Measurements from ENCODE around the gene ATXN1. TPM values are rescaled to one million over a fixed set of nuclear protein-coding genes. Genes with fewer than 3 reads are reported as not detected.

Gene ATXN1
- total and polyA plus RNA-seq, 2 experiments from 2014 or later, result 4.8 to 9.1 TPM

DNA sequence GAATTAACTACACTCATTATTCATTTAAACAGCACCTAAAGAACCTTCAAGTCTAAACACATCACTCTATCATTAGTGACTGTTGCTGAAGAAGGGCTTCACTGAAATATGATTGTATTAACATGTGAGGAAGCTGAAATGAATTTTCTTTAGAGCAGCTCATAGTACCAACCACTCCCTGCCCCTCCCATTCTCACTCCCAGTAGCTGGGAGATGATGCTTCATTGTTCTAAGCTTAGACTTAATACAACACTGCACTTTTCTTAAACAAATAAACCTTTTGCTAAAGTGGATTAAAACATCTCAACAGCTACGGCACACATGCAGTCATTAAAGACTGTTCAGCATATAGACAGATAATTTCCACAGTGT is 63.1 kb downstream of the ATXN1 start:
- Mint-ChIP-seq H3K36me3 (ENCODE audit: low read depth) (no peaks in the 10 kb centered on the region), H3K27ac (peak overlapping the region; percentile 32; the same call in 1 of the 2 replicates), H3K4me3 (no peak overlapping the region), H3K27me3 (ENCODE audit: insufficient read depth, low read depth, poor library complexity) (no peaks in the 10 kb centered on the region), H3K4me1 (peaks cover 26% of the 10 kb centered on the region), H3K9me3 (no peaks in the 10 kb centered on the region; the same call in 2 of the 3 replicates)
- no peaks in the 10 kb centered on the region for H3F3A ChIP-seq (replicated peaks; ENCODE audit: low read depth)
- no peaks in the 10 kb centered on the region for H3K79me2 ChIP-seq (replicated peaks; ENCODE audit: insufficient read depth)
- no peaks in the 10 kb centered on the region for H3K27me3 ChIP-seq (ENCODE audit: insufficient read depth)
- DNase-seq (ENCODE audit: low spot score), result no peak
- no peaks in the 10 kb centered on the region for H3K36me3 ChIP-seq (ENCODE audit: insufficient read depth)
- H3K27ac ChIP-seq (ENCODE audit: low read depth), result no peak overlapping the region
- no peak for ATAC-seq
- peaks cover 4% of the 10 kb centered on the region for H3K9me2 ChIP-seq (ENCODE audit: insufficient read depth)
- H3K4me2 ChIP-seq, result no peak overlapping the region
- H3K4me1 ChIP-seq (ENCODE audit: insufficient read depth), result peaks cover 8% of the 10 kb centered on the region
- H2AFZ ChIP-seq, result no peak overlapping the region
- TF ChIP-seq EZH2phosphoT487 (IDR thresholded peaks at IDR 0.05; ENCODE audit: unreplicated experiment) (no peak), NANOG (IDR thresholded peaks at IDR 0.05; ENCODE audit: borderline replicate concordance) (no peak), ZNF331 (CRISPR knock-in tag; IDR thresholded peaks at IDR 0.05; ENCODE audit: low read depth) (no peak), EZH2 (IDR thresholded peaks at IDR 0.05; ENCODE audit: low read depth, unreplicated experiment) (no peak), JUNB (IDR thresholded peaks at IDR 0.05; ENCODE audit: unreplicated experiment) (no peak), STAT1 (IDR thresholded peaks at IDR 0.05; ENCODE audit: unreplicated experiment) (no peak), ZNF114 (CRISPR knock-in tag; IDR thresholded peaks at IDR 0.05) (no peak)
- TF ChIP-seq, protein P1, sequence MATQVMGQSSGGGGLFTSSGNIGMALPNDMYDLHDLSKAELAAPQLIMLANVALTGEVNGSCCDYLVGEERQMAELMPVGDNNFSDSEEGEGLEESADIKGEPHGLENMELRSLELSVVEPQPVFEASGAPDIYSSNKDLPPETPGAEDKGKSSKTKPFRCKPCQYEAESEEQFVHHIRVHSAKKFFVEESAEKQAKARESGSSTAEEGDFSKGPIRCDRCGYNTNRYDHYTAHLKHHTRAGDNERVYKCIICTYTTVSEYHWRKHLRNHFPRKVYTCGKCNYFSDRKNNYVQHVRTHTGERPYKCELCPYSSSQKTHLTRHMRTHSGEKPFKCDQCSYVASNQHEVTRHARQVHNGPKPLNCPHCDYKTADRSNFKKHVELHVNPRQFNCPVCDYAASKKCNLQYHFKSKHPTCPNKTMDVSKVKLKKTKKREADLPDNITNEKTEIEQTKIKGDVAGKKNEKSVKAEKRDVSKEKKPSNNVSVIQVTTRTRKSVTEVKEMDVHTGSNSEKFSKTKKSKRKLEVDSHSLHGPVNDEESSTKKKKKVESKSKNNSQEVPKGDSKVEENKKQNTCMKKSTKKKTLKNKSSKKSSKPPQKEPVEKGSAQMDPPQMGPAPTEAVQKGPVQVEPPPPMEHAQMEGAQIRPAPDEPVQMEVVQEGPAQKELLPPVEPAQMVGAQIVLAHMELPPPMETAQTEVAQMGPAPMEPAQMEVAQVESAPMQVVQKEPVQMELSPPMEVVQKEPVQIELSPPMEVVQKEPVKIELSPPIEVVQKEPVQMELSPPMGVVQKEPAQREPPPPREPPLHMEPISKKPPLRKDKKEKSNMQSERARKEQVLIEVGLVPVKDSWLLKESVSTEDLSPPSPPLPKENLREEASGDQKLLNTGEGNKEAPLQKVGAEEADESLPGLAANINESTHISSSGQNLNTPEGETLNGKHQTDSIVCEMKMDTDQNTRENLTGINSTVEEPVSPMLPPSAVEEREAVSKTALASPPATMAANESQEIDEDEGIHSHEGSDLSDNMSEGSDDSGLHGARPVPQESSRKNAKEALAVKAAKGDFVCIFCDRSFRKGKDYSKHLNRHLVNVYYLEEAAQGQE (IDR thresholded peaks at IDR 0.05; ENCODE audit: unreplicated experiment), result no peak
- TF ChIP-seq, protein P2, sequence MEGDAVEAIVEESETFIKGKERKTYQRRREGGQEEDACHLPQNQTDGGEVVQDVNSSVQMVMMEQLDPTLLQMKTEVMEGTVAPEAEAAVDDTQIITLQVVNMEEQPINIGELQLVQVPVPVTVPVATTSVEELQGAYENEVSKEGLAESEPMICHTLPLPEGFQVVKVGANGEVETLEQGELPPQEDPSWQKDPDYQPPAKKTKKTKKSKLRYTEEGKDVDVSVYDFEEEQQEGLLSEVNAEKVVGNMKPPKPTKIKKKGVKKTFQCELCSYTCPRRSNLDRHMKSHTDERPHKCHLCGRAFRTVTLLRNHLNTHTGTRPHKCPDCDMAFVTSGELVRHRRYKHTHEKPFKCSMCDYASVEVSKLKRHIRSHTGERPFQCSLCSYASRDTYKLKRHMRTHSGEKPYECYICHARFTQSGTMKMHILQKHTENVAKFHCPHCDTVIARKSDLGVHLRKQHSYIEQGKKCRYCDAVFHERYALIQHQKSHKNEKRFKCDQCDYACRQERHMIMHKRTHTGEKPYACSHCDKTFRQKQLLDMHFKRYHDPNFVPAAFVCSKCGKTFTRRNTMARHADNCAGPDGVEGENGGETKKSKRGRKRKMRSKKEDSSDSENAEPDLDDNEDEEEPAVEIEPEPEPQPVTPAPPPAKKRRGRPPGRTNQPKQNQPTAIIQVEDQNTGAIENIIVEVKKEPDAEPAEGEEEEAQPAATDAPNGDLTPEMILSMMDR (conservative IDR thresholded peaks at IDR 0.05; ENCODE audit: low read depth in 2 of 2), result no peak
- TF ChIP-seq, protein P3, sequence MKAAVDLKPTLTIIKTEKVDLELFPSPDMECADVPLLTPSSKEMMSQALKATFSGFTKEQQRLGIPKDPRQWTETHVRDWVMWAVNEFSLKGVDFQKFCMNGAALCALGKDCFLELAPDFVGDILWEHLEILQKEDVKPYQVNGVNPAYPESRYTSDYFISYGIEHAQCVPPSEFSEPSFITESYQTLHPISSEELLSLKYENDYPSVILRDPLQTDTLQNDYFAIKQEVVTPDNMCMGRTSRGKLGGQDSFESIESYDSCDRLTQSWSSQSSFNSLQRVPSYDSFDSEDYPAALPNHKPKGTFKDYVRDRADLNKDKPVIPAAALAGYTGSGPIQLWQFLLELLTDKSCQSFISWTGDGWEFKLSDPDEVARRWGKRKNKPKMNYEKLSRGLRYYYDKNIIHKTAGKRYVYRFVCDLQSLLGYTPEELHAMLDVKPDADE (IDR thresholded peaks at IDR 0.05), result no peak
- TF ChIP-seq, protein P4, sequence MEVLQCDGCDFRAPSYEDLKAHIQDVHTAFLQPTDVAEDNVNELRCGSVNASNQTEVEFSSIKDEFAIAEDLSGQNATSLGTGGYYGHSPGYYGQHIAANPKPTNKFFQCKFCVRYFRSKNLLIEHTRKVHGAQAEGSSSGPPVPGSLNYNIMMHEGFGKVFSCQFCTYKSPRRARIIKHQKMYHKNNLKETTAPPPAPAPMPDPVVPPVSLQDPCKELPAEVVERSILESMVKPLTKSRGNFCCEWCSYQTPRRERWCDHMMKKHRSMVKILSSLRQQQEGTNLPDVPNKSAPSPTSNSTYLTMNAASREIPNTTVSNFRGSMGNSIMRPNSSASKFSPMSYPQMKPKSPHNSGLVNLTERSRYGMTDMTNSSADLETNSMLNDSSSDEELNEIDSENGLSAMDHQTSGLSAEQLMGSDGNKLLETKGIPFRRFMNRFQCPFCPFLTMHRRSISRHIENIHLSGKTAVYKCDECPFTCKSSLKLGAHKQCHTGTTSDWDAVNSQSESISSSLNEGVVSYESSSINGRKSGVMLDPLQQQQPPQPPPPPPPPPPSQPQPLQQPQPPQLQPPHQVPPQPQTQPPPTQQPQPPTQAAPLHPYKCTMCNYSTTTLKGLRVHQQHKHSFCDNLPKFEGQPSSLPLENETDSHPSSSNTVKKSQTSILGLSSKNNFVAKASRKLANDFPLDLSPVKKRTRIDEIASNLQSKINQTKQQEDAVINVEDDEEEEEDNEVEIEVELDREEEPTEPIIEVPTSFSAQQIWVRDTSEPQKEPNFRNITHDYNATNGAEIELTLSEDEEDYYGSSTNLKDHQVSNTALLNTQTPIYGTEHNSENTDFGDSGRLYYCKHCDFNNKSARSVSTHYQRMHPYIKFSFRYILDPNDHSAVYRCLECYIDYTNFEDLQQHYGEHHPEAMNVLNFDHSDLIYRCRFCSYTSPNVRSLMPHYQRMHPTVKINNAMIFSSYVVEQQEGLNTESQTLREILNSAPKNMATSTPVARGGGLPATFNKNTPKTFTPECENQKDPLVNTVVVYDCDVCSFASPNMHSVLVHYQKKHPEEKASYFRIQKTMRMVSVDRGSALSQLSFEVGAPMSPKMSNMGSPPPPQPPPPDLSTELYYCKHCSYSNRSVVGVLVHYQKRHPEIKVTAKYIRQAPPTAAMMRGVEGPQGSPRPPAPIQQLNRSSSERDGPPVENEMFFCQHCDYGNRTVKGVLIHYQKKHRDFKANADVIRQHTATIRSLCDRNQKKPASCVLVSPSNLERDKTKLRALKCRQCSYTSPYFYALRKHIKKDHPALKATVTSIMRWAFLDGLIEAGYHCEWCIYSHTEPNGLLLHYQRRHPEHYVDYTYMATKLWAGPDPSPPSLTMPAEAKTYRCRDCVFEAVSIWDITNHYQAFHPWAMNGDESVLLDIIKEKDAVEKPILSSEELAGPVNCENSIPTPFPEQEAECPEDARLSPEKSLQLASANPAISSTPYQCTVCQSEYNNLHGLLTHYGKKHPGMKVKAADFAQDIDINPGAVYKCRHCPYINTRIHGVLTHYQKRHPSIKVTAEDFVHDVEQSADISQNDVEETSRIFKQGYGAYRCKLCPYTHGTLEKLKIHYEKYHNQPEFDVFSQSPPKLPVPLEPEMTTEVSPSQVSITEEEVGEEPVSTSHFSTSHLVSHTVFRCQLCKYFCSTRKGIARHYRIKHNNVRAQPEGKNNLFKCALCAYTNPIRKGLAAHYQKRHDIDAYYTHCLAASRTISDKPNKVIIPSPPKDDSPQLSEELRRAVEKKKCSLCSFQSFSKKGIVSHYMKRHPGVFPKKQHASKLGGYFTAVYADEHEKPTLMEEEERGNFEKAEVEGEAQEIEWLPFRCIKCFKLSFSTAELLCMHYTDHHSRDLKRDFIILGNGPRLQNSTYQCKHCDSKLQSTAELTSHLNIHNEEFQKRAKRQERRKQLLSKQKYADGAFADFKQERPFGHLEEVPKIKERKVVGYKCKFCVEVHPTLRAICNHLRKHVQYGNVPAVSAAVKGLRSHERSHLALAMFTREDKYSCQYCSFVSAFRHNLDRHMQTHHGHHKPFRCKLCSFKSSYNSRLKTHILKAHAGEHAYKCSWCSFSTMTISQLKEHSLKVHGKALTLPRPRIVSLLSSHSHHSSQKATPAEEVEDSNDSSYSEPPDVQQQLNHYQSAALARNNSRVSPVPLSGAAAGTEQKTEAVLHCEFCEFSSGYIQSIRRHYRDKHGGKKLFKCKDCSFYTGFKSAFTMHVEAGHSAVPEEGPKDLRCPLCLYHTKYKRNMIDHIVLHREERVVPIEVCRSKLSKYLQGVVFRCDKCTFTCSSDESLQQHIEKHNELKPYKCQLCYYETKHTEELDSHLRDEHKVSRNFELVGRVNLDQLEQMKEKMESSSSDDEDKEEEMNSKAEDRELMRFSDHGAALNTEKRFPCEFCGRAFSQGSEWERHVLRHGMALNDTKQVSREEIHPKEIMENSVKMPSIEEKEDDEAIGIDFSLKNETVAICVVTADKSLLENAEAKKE (CRISPR knock-in tag; IDR thresholded peaks at IDR 0.05), result no peak
- H4K20me1 ChIP-seq (replicated peaks; ENCODE audit: insufficient read depth), result no peaks in the 10 kb centered on the region
- no peak overlapping the region for H3K4me3 ChIP-seq

Measured in GM23338 (cell line).